ENCODE results near the gene TP53RK.

DNA sequence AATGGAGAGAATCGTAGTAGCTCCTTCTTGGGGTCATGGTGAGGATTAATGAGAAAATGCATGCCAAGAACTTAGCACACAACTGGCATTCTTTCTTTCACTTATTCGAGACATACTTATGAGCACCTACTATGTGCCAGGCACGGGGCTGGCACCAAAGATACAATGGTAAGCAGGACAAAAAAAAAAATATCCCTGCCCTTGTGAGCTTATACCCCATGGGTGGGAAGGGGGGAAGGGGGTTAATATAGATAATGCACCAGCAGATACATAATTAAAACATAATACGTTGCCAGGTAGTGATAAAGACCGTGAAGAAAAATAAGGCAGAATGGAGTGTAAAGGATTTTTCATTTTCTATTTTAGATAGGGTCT is 46.3 kb downstream of the TP53RK start:
- TF ChIP-seq, protein P1, sequence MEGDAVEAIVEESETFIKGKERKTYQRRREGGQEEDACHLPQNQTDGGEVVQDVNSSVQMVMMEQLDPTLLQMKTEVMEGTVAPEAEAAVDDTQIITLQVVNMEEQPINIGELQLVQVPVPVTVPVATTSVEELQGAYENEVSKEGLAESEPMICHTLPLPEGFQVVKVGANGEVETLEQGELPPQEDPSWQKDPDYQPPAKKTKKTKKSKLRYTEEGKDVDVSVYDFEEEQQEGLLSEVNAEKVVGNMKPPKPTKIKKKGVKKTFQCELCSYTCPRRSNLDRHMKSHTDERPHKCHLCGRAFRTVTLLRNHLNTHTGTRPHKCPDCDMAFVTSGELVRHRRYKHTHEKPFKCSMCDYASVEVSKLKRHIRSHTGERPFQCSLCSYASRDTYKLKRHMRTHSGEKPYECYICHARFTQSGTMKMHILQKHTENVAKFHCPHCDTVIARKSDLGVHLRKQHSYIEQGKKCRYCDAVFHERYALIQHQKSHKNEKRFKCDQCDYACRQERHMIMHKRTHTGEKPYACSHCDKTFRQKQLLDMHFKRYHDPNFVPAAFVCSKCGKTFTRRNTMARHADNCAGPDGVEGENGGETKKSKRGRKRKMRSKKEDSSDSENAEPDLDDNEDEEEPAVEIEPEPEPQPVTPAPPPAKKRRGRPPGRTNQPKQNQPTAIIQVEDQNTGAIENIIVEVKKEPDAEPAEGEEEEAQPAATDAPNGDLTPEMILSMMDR (IDR thresholded peaks at IDR 0.05; ENCODE audit: low read depth, low read length): no peak
- no peak for TF ChIP-seq EZH2phosphoT487 (IDR thresholded peaks at IDR 0.05; ENCODE audit: low read depth)
